ENCODE data around the gene GALNT13.

The GALNT13 gene

DNA sequence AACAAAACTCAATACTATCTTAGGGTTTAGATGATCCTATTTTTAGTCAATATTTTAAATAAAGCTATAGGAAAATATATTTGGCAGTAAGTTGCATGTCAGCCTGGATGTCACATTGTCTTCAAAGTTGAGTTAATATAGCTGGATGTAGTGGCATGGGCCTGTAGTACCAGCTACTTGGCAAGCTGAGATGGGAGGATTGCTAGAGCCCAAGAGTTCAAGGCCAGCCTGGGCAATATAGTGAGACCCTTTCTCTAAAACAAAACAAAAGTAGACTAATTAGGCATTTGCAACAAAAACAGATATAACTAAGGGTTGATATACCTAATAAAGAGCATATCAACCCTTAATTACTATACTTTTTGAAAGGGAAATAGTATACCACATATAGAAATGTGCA lies 572.2 kb downstream of the GALNT13 start:
- H3K9ac ChIP-seq (ENCODE audit: low read length), result no peak overlapping the region
- H3K9me3 ChIP-seq (ENCODE audit: insufficient read depth, low read length), result no peaks in the 10 kb centered on the region
- no peak overlapping the region for H3K4me3 ChIP-seq (ENCODE audit: low read length)
- no peak overlapping the region for H2AFZ ChIP-seq (ENCODE audit: low read depth, low read length)
- no peak for TF ChIP-seq EZH2phosphoT487 (IDR thresholded peaks at IDR 0.05; ENCODE audit: low read depth)
- TF ChIP-seq, protein P1, sequence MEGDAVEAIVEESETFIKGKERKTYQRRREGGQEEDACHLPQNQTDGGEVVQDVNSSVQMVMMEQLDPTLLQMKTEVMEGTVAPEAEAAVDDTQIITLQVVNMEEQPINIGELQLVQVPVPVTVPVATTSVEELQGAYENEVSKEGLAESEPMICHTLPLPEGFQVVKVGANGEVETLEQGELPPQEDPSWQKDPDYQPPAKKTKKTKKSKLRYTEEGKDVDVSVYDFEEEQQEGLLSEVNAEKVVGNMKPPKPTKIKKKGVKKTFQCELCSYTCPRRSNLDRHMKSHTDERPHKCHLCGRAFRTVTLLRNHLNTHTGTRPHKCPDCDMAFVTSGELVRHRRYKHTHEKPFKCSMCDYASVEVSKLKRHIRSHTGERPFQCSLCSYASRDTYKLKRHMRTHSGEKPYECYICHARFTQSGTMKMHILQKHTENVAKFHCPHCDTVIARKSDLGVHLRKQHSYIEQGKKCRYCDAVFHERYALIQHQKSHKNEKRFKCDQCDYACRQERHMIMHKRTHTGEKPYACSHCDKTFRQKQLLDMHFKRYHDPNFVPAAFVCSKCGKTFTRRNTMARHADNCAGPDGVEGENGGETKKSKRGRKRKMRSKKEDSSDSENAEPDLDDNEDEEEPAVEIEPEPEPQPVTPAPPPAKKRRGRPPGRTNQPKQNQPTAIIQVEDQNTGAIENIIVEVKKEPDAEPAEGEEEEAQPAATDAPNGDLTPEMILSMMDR (IDR thresholded peaks at IDR 0.05; ENCODE audit: low read depth, low read length), result no peak
- H3K27me3 ChIP-seq (ENCODE audit: low read depth, low read length), result no peaks in the 10 kb centered on the region
- no peaks in the 10 kb centered on the region for H3K79me2 ChIP-seq (ENCODE audit: low read length)
- no peaks in the 10 kb centered on the region for H3K4me1 ChIP-seq (ENCODE audit: low read length)
- H3K4me2 ChIP-seq (ENCODE audit: low read length), result no peak overlapping the region
- H4K20me1 ChIP-seq (ENCODE audit: insufficient read depth, low read length), result no peaks in the 10 kb centered on the region
- no peaks in the 10 kb centered on the region for H3K36me3 ChIP-seq (replicated peaks; ENCODE audit: low read depth, low read length)
- H3K27ac ChIP-seq (ENCODE audit: low read length), result no peak overlapping the region

DNA sequence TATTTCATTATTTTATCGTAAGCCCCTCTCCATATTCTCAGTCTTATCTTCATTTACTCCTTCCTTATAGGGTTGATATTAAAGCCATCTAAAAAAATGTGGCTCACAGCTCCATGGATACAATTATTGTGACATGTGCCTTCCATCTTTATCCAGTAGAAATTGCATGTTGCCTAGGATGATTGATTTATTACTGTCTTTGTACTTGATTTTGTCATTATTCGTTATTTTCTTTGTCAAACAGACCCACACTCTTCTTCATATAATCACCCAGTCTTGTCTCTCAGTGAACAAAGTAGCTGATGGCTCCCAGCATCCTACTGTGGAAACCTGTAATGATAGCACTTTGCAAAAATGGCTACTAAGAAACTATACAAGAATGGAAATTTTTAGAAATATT lies 574.6 kb downstream of the GALNT13 start:
- Histone ChIP-seq H3K4me2 (ENCODE audit: low read length) (no peak overlapping the region), H4K20me1 (ENCODE audit: insufficient read depth, low read length) (no peaks in the 10 kb centered on the region), H3K4me3 (ENCODE audit: low read length) (no peak overlapping the region), H2AFZ (ENCODE audit: low read depth, low read length) (no peak overlapping the region), H3K79me2 (ENCODE audit: low read length) (no peaks in the 10 kb centered on the region), H3K27me3 (ENCODE audit: low read depth, low read length) (no peaks in the 10 kb centered on the region), H3K36me3 (replicated peaks; ENCODE audit: low read depth, low read length) (no peaks in the 10 kb centered on the region), H3K27ac (ENCODE audit: low read length) (no peak overlapping the region), H3K4me1 (ENCODE audit: low read length) (no peaks in the 10 kb centered on the region), H3K9ac (ENCODE audit: low read length) (no peak overlapping the region), H3K9me3 (ENCODE audit: insufficient read depth, low read length) (no peaks in the 10 kb centered on the region)
- no peak for TF ChIP-seq EZH2phosphoT487 (IDR thresholded peaks at IDR 0.05; ENCODE audit: low read depth)
- TF ChIP-seq, protein P1 (IDR thresholded peaks at IDR 0.05; ENCODE audit: low read depth, low read length), result no peak

DNA sequence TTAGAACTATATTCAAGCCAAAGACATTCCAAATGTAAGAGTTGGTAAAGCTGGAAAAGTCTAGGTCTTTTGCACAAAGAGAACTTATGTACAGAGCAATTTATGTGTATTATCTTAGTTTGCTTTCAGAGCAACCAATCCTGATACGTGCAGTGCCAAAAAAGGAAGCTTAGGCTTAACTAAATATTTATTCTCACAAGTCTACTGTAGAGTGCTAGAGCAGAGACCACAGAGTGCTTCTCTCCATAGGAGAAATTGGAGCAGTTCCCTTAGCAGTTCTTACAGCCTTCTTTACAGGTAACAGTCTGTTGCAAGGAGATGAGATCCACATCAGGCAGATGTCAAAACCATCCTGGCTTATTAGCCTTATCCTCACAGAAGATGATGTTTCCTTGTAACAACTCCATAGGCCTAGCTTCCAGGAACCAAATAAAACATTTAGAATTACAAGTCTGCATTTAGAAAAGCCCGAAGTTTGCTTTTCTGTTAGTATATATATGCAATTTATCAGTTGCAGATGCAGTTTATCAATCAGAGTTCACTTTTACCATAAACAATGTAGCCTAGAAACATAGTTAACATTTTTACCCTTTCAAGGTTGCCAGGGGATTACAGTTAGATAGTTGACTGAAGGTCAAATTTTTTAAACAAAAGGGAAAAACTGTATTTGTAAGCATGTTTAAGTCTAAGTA lies 576.2 kb downstream of the GALNT13 start:
- Histone ChIP-seq H3K4me3 (ENCODE audit: low read length) (no peak overlapping the region), H3K36me3 (replicated peaks; ENCODE audit: low read depth, low read length) (no peaks in the 10 kb centered on the region), H3K27ac (ENCODE audit: low read length) (no peak overlapping the region), H3K79me2 (ENCODE audit: low read length) (no peaks in the 10 kb centered on the region), H3K9ac (ENCODE audit: low read length) (no peak overlapping the region), H3K4me1 (ENCODE audit: low read length) (peaks cover 7% of the 10 kb centered on the region), H3K4me2 (ENCODE audit: low read length) (no peak overlapping the region), H3K9me3 (ENCODE audit: insufficient read depth, low read length) (no peaks in the 10 kb centered on the region), H3K27me3 (ENCODE audit: low read depth, low read length) (no peaks in the 10 kb centered on the region), H4K20me1 (ENCODE audit: insufficient read depth, low read length) (no peaks in the 10 kb centered on the region), H2AFZ (ENCODE audit: low read depth, low read length) (no peak overlapping the region)
- no peak for TF ChIP-seq EZH2phosphoT487 (IDR thresholded peaks at IDR 0.05; ENCODE audit: low read depth)
- TF ChIP-seq, protein P1 (IDR thresholded peaks at IDR 0.05; ENCODE audit: low read depth, low read length), result no peak

DNA sequence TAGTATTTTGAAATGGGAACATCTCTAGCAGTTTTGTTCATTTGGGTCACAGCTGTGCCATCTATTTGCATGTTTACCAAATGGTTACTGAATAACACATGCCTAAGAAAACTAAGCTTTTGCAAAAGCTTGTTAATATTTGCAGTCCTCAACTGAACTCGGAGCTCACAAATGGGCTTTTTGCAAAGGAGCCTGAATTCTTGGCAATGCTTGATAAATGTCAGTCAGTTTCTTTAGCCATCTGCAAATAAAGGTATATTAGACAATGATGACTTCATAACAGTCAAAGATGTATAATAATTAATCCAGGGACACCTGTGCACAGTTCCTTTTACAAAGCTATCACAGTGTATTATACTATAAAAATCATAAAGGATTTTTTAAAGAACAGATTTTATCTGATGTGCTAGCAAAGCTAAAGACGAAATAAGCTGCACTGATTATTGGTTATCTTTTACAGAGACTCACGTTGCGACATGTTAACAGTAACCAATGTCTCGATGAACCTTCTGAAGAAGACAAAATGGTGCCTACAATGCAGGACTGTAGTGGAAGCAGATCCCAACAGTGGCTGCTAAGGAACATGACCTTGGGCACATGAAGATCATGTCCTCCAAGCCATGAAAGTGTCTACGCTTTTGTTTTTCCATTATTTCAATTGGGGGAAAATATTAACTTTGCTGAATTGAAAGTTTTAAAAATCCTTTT lies 578.4 kb downstream of the GALNT13 start:
- no peak overlapping the region for H2AFZ ChIP-seq (ENCODE audit: low read depth, low read length)
- H3K4me2 ChIP-seq (ENCODE audit: low read length), result no peak overlapping the region
- no peaks in the 10 kb centered on the region for H4K20me1 ChIP-seq (ENCODE audit: insufficient read depth, low read length)
- no peaks in the 10 kb centered on the region for H3K9me3 ChIP-seq (ENCODE audit: insufficient read depth, low read length)
- TF ChIP-seq EZH2phosphoT487 (IDR thresholded peaks at IDR 0.05; ENCODE audit: low read depth), result no peak
- TF ChIP-seq, protein P1 (IDR thresholded peaks at IDR 0.05; ENCODE audit: low read depth, low read length), result no peak
- H3K36me3 ChIP-seq (replicated peaks; ENCODE audit: low read depth, low read length), result no peaks in the 10 kb centered on the region
- peaks cover 10% of the 10 kb centered on the region for H3K4me1 ChIP-seq (ENCODE audit: low read length)
- no peak overlapping the region for H3K4me3 ChIP-seq (ENCODE audit: low read length)
- no peak overlapping the region for H3K27ac ChIP-seq (ENCODE audit: low read length)
- H3K27me3 ChIP-seq (ENCODE audit: low read depth, low read length), result no peaks in the 10 kb centered on the region
- no peak overlapping the region for H3K9ac ChIP-seq (ENCODE audit: low read length)
- H3K79me2 ChIP-seq (ENCODE audit: low read length), result no peaks in the 10 kb centered on the region

Data from OCI-LY3 (cell line).